ENCODE data around the gene DHX16.
A peak's percentile ranks its signal among the peaks of the same experiment; 100 is the strongest.
"Not testable (repeated sequence)": the region's sequence is repeated elsewhere in the genome, so short reads cannot be mapped to it uniquely, and the experiment has no call there.

Gene DHX16

GRCh38 chr6:30681766-30682142, 8.9 kb upstream of the DHX16 start:
- FAIRE-seq (no peak), DNase-seq (ENCODE audit: extremely low spot score, insufficient read length, low read depth) (no peak)

GRCh38 chr6:30679765-30680535, 7.1 kb upstream of the DHX16 start:
- no peak for FAIRE-seq
- no peak for DNase-seq (ENCODE audit: extremely low spot score, insufficient read length, low read depth)

DNA sequence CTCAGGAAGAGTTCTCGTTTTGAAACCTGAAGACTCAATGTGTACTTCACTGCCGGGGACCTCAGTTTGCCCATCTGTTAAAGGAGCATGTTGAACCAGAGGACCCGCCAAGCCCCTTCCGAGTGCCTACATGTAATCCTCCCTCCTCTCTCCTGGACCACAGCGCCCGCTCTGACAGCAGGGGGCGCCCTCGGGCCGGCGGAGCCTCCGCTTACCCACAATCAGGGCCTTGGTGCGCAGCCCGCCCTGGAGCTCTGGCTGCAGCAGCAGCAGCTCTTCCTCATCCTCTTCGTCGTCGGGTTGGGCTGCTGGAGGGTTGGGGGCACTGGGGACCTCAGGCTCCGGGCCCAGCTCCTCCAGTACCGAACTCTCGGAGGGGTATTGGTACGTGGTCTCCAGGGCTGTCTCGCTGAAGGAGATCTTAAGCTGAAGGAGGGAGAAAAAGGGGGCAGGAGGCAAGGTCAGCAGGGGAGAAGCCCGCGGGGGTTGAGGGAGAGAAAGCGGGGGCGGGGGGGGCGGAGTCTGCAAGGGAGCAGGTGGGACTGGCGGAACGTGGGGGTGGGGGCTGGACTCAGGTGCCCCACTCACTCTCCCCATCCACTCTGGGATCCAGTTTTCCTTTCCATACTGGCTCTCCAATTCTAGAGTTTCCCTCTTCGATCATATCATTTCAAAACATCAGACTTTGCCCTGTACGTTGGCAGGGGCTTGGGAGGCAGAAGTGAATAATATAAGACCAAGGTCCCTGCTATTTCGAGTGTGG, 6.3 kb upstream of the DHX16 start:
- peak; percentile 78 for FAIRE-seq
- DNase-seq (ENCODE audit: extremely low spot score, insufficient read length, low read depth) = peak; percentile 63

DNA sequence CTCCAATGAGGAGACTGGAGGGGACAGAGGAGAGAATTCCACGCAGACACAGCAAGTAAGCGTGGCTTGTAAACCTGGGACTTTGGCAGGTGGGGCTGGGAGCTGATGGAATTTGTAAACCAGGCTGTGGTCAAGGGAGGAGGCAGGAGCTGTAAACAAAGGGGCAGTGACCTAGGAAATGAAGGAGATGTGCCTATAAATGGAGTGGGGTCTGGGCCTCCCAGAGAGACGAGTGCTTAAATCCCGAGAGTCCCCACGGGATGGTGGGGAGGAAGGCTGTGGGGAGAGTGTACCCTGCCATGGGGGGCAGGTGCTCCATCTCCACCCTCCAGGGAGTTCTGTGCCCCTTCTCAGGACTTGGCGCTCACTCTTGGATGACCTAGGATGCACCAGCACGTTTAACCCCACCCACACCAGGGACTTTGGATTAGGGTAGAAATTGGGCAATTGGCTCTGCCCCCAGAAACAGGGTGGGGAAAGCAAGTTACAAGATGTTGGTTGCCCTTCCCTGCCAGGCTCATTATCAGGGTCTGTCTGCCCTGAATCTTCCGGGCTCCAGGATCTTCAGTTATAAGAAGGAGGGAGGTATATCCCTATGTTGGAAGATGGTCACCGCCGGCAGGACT, 4.0 kb upstream of the DHX16 start:
- FAIRE-seq = no peak
- DNase-seq (ENCODE audit: extremely low spot score, insufficient read length, low read depth) = no peak

DNA sequence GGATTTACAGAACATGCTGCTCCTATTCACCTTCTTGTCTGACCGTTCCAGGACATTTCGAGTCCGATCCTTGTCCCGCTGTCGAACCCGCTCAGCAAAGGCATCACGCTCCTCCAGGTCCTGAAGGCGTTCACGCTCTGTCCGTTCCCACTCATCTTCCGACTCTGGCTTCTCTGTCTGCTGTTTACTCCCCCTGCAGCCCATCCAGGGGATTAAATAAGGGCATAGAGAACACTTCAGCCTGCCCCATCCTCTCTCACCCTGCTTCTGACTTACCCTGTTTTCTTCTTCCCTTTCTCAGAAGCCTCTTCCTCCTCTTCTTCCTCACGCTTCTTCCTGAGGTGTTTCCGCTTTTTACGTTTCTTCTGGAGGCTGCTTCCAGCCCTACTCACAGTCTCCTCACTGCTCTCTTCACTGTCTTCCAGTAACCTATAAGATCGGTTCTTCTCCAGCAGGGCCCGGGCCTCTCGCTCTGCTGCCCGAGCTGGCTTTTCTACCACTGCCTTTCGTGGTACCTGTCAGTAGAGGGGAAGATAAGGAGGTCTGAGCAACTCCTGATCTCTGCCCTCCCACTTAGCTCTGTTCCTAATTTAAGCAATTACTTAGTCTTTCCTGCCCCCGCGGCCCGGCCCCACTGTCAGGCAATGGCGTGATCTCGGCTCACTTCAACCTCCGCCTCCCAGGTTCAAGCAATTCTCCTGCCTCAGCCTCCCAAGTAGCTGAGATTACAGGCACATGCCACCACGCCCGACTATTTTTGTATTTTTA, 1.9 kb downstream of the DHX16 start:
- no peak for DNase-seq (ENCODE audit: extremely low spot score, insufficient read length, low read depth)
- FAIRE-seq = no peak

GRCh38 chr6:30666300-30666699, 6.5 kb downstream of the DHX16 start:
- not testable (repeated sequence) for FAIRE-seq; DNase-seq (ENCODE audit: extremely low spot score, insufficient read length, low read depth)

DNA sequence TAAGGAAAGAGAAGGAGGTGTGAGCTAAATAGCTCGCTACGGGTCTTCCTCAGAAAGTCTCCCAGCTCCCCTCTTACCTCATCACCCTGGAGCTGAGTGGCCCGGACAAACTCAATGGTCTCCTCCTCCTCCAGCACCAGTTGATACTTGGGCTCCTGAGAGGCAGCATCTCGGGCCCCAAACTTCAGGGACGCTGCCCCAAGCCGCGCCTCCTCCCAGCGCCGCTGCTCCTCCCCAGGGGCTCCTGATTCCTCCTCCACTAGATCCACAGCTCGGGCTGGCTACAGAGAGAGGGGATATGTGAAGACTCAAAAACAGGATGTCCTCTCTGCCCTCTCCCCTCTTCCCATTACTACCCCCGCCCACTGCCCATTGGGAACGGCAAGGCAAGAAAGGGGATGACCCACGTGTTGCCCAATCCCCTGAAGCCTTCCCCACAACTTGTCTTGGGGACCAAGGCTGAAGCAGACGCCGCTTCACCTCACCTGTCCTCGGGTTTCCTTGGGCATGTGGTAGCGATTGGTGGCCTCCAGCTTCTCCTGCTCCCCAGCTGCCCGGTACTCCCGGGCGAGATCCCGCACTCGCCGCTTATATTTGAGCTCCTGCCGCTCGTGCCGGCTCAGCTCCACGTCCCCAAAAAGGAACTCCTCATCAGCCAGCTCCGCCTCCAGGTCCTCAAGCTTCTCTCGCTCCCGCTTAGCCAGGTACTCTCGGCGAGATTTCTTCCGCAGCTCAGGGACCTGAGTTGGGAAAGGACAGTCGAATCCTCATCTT, 7.6 kb downstream of the DHX16 start:
- DNase-seq (ENCODE audit: extremely low spot score, insufficient read length, low read depth) (no peak), FAIRE-seq (no peak)

- DNase-seq (ENCODE audit: extremely low spot score, insufficient read length, low read depth); FAIRE-seq: not testable (repeated sequence)
These were observed 14.9 kb downstream of the DHX16 start for GRCh38 chr6:30657922-30658321.

DNA sequence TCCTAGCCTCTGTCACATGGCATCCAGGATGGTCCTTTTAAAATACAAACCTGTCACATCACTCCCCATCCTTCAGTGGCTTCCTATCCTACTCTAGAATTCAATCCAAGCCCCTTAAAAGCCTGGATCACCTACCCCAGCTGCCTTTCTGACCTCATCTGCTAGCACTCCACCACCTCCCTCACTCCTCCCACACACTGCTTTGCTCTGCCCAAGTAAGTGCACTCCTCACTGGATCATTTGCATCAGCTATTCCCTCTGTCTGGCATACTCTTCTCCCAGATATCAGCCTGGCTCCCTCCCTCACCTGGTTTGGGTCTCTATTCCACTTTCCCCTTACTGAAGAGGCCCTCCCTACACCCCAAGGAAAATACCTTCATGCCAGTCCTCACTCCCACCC, 15.4 kb downstream of the DHX16 start:
- FAIRE-seq (no peak), DNase-seq (ENCODE audit: extremely low spot score, insufficient read length, low read depth) (no peak)

- FAIRE-seq (no peak), DNase-seq (ENCODE audit: extremely low spot score, insufficient read length, low read depth) (no peak)
These were observed 16.3 kb downstream of the DHX16 start for GRCh38 chr6:30656513-30656912.

- no peak for DNase-seq (ENCODE audit: extremely low spot score, insufficient read length, low read depth)
- FAIRE-seq = no peak
These were observed 17.1 kb downstream of the DHX16 start for GRCh38 chr6:30655743-30656094.

GRCh38 chr6:30654798-30655742, 17.7 kb downstream of the DHX16 start:
- DNase-seq (ENCODE audit: extremely low spot score, insufficient read length, low read depth) (no peak), FAIRE-seq (no peak)

- FAIRE-seq = no peak
These were observed 21.7 kb downstream of the DHX16 start for GRCh38 chr6:30651143-30651542.

DNA sequence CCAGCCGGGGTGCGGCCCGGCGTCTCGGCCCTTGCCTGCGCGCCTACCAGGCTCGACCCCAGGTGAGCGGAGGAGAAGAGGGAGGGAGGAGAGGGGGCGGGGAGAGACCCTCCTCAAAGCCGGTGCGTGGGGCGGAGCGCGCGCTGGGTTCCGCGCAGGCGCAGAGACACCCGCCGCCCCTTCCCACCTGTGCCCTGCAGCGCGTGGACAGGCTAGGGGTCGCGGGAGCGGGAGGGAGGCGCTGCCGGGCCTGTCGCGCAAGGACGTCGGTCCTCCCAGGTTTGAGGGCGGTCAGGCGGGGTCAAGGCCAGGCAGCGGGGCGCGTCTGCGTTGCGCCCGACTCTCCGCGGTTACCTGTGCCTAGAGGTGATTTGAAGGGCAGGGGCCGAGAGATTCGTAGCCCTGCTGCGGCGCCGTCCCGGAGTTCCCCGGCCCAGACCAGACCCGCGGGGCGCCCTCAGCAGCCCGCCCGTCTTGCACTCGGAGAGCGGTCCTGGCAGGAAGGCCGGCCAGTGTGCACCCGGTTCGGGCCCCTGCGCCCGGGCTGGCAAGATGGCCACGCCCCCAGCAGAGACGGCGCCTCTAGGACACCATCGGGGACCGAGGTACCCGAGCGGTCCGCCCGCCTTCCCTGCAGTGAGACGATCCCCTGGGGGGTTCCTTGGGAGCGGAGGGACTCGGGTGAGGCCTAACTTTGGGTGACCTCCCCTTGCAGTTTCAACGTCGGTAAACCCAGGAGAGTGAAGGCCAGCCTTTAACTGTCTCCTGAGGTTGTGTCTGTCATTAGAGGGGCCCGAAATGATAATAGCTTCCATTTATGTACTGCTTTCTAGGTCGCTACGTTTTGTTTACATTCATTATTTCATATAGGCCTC, 25.3 kb downstream of the DHX16 start:
- peak; percentile 56 for FAIRE-seq
- peak; percentile 61 for DNase-seq (ENCODE audit: extremely low spot score, insufficient read length, low read depth)

More at GRCh38 chr6:30651143-30651542, 21.7 kb downstream of the DHX16 start:
- no peak for DNase-seq (ENCODE audit: extremely low spot score, insufficient read length, low read depth)

DNA sequence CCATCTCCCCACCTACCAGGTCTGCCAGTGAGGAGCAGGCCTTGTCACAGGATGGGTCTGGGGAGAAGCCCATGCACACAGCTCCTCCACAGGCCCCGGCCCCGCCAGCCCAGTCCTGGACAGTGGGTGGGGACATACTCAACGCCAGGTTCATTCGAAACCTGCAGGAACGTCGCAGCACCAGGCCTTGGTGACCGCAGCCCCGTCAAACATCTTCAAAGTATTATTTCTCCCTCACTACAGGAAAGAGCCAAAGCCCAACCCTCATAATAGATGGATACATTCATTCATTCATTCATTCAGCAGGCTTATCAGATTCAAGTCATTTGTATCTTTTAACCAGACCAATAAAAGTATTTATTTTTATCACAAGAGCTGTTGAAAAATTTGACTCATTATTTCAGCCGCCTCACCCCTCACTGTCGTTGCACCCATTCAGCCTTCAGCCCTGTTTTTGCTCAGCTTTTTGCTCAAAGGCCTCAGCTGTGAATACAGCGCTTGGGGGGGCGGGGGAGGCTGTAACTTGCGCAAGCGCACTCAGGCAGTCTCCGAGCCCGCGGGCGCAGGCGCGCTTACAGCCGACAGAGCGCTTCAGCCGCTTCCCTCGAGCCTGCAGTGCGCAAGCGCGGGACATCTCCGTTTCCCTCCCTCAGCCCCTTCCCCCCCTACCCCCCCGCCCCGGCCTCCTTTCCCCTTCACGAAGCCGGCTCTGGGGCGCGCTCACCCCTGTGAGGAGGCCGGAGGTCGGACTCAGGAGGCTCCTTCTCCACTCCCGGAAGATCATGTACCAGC, 26.2 kb downstream of the DHX16 start, which contains the start of gene C6orf136:
TSS of gene C6orf136 (plus strand) at position 684 of the 792 bp plus-strand sequence. CDS start at position 783, 99 bp downstream.
- FAIRE-seq = peak; percentile 66
- DNase-seq (ENCODE audit: extremely low spot score, insufficient read length, low read depth) = peak; percentile 97

- FAIRE-seq (no peak), DNase-seq (ENCODE audit: extremely low spot score, insufficient read length, low read depth) (no peak)
These were observed 26.8 kb downstream of the DHX16 start for GRCh38 chr6:30645989-30646388.

DNA sequence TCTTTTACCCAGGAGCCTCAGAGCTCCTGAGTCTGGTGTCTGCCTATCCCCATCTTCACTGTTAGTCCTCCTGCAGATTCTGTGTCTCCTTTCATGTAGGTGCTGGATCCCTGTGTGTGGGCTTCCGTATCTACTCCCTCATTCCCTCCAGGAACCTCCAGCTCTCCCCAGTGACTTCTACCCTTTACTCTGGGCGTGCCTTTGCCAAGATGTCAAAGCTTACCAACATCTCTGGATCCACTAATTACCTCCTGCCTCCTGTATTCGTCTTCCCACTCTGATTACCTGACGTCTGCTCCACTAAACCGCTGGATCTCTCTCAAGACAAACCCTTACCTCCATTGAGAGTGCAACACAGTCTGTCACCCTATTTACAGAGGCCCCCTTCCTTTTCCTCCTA, 28.0 kb downstream of the DHX16 start:
- no peak for FAIRE-seq
- DNase-seq (ENCODE audit: extremely low spot score, insufficient read length, low read depth) = no peak

Measured in GM18507 (cell line).